GM20000 (cell line): ENCODE measurements around the gene INTS3.
"Not testable (repeated sequence)": the region's sequence is repeated elsewhere in the genome, so short reads cannot be mapped to it uniquely, and the experiment has no call there.

Experiments used
- DNase-seq: peaks from one replicate; pipeline ENCODE4 v3.0.0; 2012; ENCODE audit warnings: low spot score
- CTCF ChIP-seq: IDR thresholded peaks from 2 replicates; pipeline ENCODE4 v1.5.1; 2012; ENCODE audit warnings: mild to moderate bottlenecking, control low read depth; ENCODE audit errors: extremely low read depth, missing control alignments

The INTS3 gene

GRCh38 chr1:153717330-153717729, 10.5 kb upstream of the INTS3 start:
- no peak for DNase-seq
- TF ChIP-seq CTCF: no peak

- no peak for TF ChIP-seq CTCF
- no peak for DNase-seq
Observed at GRCh38 chr1:153723687-153724086, 4.2 kb upstream of the INTS3 start.

- DNase-seq: not testable (repeated sequence)
Observed at GRCh38 chr1:153724634-153725033, 3.2 kb upstream of the INTS3 start.

GRCh38 chr1:153728305-153729066, 636 bp downstream of the INTS3 start:
- no peak for DNase-seq
- TF ChIP-seq CTCF: no peak

- no peak for DNase-seq
Observed at GRCh38 chr1:153730468-153730988, 2.7 kb downstream of the INTS3 start.

GRCh38 chr1:153733970-153734369, 6.1 kb downstream of the INTS3 start:
- TF ChIP-seq CTCF: no peak
- no peak for DNase-seq

More at GRCh38 chr1:153730468-153730988, 2.7 kb downstream of the INTS3 start:
- no peak for TF ChIP-seq CTCF

- no peak for DNase-seq
Observed at GRCh38 chr1:153734396-153735089, 6.7 kb downstream of the INTS3 start.

More at GRCh38 chr1:153734396-153735089, 6.7 kb downstream of the INTS3 start:
- no peak for TF ChIP-seq CTCF
